DMS79 (cell line): ENCODE measurements around the gene PIP5K1A.
"Not testable (repeated sequence)": the region's sequence is repeated elsewhere in the genome, so short reads cannot be mapped to it uniquely, and the experiment has no call there.

Source experiments
- DNase-seq: peaks from one replicate; lab custom pipeline; 2025; lab: John Stamatoyannopoulos, UW

Gene PIP5K1A, protein sequence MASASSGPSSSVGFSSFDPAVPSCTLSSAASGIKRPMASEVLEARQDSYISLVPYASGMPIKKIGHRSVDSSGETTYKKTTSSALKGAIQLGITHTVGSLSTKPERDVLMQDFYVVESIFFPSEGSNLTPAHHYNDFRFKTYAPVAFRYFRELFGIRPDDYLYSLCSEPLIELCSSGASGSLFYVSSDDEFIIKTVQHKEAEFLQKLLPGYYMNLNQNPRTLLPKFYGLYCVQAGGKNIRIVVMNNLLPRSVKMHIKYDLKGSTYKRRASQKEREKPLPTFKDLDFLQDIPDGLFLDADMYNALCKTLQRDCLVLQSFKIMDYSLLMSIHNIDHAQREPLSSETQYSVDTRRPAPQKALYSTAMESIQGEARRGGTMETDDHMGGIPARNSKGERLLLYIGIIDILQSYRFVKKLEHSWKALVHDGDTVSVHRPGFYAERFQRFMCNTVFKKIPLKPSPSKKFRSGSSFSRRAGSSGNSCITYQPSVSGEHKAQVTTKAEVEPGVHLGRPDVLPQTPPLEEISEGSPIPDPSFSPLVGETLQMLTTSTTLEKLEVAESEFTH

DNA sequence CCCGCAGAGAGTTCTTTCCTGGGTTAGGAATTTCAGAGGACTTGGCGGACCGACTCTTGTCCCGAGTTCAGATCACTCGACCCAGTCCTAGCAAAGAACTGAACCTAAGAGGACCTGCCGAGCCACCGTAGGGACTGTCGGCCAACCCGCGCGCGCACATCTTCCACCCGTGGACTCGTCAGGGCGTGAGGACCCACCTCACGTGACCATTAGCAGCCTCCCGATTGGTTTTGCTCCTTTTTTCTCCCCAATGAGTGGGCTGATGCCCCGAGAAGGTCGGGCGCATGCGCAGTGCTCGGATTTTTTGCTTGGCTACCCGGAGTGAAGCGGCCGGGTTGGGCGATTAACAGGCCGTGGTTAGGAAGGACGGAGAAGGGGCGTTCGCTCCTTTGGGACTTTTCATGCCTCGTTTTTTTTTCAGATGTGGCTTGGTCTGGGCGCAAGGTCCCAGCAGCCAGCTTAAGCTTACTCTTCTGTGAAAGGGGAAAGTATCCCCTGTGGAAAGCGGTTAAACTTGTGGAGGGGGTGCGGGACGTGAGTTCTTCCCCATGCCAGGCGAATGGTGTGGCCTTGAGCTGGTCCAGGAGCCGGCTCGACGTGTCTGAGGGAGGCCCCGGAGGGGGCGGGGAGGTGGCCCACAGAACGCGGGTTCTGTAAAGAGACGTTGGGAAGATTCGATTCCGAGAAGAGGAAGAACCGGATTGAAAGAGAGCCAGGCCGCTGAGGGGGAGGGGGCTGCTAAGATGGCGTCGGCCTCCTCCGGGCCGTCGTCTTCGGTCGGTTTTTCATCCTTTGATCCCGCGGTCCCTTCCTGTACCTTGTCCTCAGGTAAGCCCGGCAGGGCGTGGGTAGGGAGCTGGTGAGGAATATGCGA, at the start of gene PIP5K1A:
TSS of gene PIP5K1A (plus strand) at position 299 of the 874 bp plus-strand sequence. CDS start at position 744, 445 bp downstream.
- peak; percentile 95 for DNase-seq

DNA sequence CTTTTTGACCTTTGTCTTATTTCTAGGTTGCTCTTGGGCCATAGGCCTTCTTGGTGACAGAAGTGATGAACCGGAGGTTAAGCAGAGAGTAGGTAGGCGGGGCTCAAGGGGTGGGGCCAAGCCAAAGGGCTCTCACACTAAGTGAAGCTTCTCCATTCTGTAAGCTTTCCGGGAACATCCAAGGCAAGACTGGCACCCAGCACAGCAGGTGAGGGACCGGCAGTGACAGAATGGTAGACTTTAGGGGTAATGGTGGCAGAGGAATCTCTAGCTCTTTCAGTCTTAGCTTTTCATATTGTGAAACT, 41.9 kb upstream of the PIP5K1A start, which contains the start of gene TNFAIP8L2:
TSS of gene TNFAIP8L2 (plus strand) at position 135 of the 305 bp plus-strand sequence. CDS start 2,049 bp downstream, outside the sequence.
- no peak for DNase-seq

DNA sequence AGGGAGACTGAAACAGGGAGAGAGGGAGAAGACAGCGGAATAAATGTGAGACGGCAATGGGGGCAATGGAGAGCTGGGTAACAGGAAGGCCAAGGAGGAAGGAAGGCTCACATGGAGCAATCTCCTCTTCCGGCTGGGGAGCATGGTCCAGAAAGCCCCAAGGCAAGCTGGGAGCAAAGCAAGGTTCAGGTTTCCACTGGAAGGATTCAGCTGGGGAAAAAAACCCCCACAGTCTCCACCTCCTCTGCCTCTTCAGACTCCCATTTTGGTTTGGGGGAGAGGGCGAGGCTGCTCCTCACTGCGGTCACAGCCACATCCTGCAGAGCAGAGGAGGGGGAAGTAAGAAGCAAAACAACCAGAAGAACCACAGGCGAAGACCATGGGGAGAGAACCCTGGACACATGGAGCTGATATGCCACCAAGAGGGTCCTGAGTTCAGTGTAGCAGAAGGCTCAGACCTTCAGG, 41.3 kb upstream of the PIP5K1A start:
- no peak for DNase-seq

DNA sequence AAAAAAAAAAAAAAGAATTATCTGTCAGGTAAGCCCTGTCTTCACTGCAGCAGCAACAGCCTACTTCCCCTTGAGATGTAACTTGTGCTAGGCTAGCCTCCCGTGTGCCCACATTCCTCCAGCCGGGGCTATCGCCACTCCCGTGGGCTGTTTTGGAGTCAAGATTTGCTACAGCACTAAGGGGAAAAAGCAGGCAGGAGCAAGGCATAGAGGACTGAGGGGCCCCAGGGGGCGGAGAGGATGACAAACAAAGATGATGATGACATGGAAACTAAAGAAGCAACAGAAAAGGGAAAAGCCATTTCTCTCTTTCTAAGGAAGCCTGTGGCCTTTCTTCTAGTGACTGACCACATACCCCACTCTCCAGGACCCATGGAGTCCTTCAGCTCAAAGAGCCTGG, 40.0 kb upstream of the PIP5K1A start:
- no peak for DNase-seq

DNA sequence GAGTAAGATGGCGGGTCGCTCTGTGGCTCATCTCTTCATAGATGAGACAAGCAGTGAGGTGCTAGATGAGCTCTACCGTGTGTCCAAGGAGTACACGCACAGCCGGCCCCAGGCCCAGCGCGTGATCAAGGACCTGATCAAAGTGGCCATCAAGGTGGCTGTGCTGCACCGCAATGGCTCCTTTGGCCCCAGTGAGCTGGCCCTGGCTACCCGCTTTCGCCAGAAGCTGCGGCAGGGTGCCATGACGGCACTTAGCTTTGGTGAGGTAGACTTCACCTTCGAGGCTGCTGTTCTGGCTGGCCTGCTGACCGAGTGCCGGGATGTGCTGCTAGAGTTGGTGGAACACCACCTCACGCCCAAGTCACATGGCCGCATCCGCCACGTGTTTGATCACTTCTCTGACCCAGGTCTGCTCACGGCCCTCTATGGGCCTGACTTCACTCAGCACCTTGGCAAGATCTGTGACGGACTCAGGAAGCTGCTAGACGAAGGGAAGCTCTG, 39.6 kb upstream of the PIP5K1A start:
- DNase-seq, result no peak

DNA sequence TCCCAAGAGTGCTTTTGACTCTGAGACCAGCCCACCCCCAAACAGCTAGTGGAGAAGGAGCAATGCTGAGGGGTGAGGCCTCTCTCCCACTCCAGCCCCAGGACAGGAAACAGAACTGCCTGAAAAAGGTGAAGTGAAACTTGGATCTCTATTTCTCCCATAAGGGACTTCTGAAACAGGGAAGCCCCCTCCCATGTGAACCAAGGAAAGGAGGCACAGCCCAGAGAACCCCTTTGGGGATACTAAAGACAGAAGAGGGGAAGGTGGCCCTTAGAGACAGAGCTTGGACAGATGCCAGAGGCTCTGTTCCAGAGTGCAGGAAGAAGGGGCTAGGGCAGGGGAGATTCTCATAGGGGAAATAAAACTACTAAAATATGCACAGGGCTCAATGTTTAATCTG, 39.0 kb upstream of the PIP5K1A start:
- no peak for DNase-seq

DNA sequence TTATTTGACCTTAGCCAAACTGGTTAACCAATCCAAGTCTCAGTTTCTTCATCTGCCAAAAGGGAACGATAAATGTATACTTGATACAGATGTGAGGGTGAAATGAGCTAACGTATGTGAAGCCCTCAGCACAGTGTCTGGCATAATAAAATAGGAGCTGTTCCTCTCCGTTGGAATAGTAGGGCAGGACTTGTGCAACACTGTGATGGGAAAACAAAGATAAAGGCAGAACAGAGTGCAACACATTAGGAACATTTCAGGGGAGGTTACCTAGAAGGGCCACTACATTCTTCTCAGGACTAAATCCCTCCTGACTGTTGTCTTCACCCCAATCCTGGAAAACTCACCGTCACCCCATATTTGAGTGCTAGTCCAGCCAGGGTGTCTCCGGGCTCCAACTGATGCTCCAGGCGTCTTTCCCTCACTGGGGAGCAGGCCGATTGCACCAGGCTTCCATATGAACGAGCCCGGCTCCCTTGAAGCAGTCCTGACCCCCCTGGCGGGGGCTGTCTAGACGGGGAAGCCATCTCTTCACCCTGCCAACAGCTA, 33.5 kb upstream of the PIP5K1A start:
- no peak for DNase-seq

DNA sequence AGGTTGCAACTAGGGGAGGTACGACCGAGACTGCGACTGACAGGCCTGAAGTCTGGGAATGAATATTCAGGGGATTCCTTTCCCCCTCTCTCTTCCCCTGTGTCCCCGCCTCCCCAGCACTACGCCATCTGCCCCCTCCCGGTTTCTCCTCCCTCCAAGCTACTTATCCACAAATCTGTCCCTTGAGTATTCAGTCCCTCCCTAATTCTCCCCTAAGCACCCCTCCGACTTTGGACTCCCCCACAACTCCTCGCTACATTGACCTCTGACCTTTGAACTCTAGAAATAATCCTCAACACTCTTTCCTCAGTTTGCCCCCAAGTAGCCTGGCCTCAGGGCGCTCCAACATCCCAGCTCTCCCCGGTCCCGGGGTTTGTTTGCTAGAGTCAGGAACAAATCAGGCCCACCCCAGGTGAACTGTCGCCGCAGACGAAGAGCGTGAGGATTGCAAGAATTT, 33.0 kb upstream of the PIP5K1A start:
- no peak for DNase-seq

DNA sequence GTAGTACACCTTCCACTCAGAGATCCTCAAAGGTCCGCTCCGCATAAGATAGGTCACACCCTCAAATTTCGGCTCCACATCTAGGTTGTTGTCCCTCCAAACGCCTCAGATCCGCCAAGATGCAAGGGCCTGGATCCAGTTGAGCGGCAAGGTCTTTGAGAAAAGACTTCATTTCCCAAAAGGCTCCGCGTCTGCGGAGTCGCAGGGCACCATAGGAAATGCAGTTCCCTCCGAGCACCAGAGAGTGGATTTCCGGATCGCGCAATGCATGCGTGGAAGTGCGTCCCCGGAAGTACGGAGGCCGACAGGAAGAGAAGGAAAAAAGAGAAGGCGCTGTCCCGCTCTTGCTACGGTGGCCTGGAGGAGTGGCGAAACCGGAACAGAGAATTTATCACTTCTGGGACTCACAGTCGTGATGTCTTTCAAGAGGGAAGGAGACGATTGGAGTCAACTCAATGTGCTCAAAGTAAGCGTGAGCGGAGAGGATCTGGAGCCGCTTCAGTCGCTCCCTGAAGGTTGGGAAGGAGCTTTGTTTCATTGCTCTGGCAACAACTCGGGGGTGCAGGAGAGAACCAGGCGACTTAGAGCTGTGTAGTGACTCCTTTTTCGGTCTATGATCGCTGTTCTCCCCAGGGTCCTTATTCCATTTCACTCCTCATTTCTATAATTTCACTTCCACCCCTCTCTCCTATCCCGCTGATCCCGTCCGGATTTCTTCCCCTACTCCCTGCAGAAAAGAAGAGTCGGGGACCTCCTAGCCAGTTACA, 32.4 kb upstream of the PIP5K1A start, which contains the start of the genes LYSMD1 and SCNM1:
TSS of gene LYSMD1 (minus strand) at position 165 of the 767 bp plus-strand sequence. CDS start 644 bp downstream, outside the sequence.
TSS of gene SCNM1 (plus strand) at position 407 of the 767 bp plus-strand sequence. CDS start at position 416, 9 bp downstream.
- DNase-seq, result peak; percentile 98

DNA sequence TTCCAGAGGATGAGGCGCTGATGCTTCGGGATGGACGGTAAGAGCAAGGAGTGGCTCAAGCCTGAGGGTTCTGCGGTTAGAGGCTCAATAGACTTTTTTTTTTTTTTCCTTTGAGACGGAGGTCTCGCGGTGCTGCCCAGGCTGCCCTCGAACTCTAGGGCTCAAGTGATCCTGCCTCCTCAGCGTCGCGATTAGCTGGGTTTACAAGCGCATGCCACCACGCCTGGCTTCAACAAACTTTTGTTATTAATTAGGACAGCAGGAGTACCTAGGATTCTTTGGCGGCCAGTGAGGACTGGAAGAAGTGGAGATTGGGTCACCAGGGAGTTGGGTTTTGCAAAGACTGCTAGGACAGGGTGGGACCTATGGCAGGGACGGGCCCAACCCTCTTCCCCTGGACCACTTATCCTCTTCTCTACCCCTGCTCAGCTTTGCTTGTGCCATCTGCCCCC, 31.8 kb upstream of the PIP5K1A start:
- DNase-seq, result peak; percentile 17

DNA sequence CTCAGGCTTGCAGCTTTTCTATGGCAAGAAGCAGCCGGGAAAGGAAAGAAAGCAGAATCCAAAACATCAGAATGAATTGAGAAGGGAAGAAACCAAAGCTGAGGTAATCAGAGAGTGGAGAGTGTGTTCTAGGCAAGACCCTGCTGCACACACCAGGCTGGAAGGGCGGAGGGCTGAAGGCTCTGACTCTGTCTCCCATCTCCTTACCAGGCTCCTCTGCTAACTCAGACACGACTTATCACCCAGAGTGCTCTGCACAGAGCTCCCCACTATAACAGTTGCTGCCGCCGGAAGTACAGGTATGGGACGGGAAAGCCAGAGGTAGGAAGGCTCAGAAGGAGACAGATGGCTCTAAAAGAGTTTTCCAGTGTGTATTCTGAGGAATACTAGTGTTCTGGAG, 31.2 kb upstream of the PIP5K1A start:
- no peak for DNase-seq

DNA sequence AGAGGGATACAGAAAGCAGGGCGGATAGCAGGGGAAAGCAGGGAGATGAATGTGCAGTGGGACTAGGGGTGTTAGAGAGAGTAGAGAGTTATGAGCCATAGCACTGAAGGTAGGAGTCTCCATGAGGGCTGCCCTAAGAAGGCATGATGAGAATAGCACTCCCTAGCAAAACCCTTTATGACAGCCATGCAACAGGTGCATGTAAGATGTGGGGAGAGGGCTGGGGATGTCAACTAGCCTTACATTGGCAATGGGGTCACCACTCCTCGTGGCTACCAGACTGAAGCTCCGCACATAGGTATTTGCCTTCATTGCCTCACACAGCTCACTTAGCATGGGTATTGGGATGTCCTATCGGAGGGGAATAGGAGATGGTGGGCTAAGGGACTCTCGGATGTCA, 27.2 kb upstream of the PIP5K1A start:
- DNase-seq, result no peak

DNA sequence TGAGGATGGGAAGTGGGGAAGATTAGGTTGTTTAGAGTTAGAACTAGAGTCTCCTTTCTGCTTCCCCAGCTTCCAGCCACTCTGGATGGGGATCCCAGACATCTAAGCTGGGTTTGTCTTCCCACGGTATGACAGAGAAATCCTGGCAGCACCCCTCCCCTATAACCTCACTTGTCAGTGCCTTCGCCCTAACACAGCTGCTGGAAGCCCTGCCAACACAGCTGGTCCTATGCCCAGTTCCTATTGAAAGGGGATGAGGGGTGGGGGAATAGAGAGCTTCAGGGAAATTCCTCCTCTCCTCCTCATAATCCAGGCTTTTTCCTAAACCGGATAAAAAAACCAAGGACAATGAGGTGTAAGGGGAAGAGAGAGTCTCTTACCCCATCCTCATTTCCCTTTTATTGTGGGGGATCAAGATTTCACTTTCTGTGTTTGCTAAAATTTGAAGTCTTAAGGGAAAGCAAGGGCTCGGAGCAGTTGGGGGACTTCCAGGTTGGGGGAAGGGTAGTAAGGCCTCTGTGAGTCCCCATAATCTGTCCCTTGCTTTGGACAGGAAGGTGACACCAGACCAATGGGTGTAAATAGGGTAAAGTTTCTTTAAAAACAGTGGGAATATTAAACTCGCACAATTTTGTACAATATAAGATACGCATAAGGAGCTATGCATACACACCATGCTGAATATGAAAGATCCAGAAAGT, 23.2 kb upstream of the PIP5K1A start:
- no peak for DNase-seq

DNA sequence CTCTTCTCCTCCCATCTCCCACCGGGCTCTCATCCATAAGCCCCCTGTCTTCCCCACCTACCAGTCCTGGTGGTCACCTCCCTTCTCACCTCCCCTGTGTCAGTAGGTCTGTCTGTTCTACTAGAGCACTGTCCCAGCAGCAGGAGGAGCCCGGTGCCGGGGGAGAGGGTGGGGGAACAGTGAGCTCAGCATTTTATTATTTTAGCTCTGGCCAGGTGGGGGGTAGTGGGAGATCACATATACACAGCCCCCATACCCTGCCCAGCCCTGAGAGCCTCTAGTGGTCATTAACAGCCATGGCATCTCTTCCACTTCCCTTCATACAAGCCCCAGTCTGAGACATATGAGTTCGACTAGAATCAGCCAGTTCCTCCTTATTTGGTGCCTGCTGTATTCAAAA, 22.5 kb upstream of the PIP5K1A start, which contains the start of gene TMOD4:
TSS of gene TMOD4 (minus strand) at position 119 of the 400 bp plus-strand sequence. CDS start 1,106 bp downstream, outside the sequence.
- DNase-seq, result no peak

DNA sequence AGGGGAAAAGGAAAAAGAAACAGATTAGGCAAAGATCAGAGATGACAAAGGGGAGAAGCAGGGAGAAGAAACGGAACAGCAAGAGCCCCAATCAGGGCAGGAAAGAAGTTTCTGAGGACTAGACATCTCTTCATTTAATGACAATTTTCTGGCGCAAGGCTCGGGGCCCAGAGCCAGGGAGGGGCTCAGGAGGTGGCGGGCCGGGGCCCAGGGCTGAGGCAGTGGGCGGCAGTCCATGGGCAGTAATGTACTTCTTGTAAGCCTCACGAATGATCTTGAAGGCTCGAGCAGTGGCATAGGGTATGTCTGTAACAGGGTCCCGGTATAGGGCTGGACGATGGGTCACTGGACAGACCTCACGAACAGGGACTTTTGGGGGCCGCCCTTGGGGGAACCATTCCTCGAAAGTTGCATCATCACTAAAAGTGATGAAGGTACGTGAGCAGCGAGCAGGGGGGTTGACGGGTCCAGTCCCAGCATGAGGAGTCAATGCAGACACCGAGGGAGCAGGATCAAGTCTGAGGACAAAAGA, 21.8 kb upstream of the PIP5K1A start:
- no peak for DNase-seq

DNA sequence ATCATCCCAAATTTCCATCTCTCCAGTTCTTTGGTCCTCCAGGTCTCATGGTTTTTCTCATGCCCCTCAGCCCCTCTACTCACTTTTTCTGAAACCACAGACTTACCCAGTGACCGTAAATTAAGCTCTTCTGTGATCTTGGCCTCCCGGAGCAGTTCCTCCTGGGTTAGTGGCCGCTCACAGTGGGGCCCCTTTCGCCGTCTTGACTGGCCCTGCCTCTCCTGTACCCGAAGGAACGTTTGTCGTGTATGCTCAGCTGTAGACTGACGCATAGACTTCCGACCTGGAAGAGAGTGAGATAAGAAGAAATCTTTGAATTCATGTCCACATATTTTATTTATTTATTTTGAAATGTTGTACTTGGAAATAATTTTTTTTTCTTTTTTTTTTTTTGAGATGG, 14.1 kb upstream of the PIP5K1A start:
- DNase-seq, result no peak

DNA sequence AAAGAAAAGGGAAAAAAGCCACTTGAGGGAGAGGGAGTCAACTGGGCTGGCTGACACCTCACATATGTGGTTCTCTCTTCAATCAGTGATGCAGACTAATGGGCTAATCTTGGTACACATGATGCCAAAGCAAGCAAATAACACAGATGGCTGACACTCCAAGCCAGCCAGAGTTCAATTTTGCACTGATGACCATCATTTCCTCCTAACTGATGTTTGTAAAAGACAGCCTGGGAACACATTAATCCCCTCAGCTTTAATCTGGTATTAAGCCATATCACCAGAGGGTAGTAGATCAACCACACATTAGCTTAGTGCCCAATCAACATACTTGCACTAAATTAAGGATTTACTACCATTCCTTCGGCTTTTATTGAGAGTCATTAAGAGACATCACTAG, 11.1 kb upstream of the PIP5K1A start:
- no peak for DNase-seq

DNA sequence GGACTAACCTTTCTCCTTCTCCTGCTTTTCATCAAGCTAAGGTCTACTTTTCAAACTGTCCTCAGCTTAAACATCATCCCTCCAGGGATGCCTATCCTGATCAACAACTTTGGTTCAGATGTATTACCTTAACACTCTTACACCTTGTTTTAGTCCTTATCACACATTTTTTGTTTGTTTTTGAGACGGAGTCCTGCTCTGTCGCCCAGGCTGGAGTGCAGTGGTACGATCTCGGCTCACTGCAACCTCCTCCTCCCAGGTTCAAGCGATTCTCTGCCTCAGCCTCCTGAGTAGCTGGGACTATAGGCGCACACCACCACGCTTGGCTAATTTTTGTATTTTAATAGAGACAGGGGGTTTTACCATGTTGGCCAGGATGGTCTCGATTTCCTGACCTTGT, 9.7 kb upstream of the PIP5K1A start:
- not testable (repeated sequence) for DNase-seq

DNA sequence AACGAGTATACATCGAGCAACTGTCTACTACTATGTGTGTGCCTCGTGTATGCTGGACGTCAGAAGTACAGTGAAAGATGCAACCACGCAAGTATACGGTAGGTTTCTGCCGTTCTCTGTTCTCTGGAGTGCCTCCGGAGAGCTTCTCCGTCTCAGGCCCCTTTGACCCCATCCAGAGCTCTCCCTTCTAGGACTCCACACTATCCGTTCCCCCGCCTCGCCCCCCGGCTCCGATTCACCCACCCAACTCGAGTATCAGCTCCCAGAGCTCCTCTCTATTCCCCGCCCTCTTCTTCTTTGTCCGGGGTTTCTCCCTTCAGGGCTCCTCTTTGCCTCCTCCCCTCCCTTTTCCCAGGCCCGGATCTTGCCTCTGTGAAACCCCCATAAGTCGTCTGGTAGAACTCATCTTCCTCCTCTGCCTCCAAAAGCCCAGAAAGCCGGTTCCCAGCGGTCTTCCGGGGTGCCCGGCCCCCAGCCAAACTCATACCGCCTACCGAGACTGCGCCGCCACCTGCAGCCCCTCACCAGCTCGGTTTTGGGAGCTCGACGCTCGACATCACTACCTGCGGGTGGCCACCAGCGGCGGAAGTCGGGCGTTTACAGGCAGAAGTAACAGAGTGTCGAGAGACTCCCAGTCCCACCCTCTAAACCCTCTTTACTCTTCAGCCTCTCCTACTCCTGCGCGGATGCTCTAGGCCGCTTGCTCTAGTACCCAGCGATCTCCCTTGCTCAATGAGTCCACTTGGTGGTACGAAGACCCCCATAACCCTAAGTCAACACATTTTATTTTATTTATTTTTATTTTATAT, 8.5 kb upstream of the PIP5K1A start, which contains the start of gene VPS72:
TSS of gene VPS72 (minus strand) at position 561 of the 809 bp plus-strand sequence. CDS start at position 485, 76 bp downstream.
- DNase-seq, result peak; percentile 79
